Measurements from ENCODE around the gene NR3C2.

Gene NR3C2

GRCh38 chr4:148081745-148082144 lies 360.5 kb downstream of the NR3C2 start:
- Histone ChIP-seq H3K9ac (ENCODE audit: low read length in 5 of 5) (no peak overlapping the region), H3K4me3 (ENCODE audit: low read depth in 1 of 5, low read length in 5 of 5) (no peak overlapping the region), H3K27me3 (ENCODE audit: control insufficient read depth in 5 of 5, insufficient read depth in 4 of 5, low read length in 5 of 5) (no peaks in the 10 kb centered on the region), H3K27ac (ENCODE audit: low read depth, low read length) (no peak overlapping the region), H3K4me1 (ENCODE audit: control insufficient read depth in 5 of 5, insufficient read depth in 5 of 5, low read length in 5 of 5) (peaks cover 0 to 9% (median 0%) of the 10 kb centered on the region in 5 donors), H3K36me3 (ENCODE audit: control insufficient read depth in 5 of 5, insufficient read depth in 5 of 5, low read length in 5 of 5) (peaks cover 6 to 46% (median 30%) of the 10 kb centered on the region in 5 donors), H3K9me3 (ENCODE audit: control insufficient read depth in 5 of 5, low read length in 5 of 5) (peaks cover 0 to 6% (median 5%) of the 10 kb centered on the region in 5 donors)

DNA sequence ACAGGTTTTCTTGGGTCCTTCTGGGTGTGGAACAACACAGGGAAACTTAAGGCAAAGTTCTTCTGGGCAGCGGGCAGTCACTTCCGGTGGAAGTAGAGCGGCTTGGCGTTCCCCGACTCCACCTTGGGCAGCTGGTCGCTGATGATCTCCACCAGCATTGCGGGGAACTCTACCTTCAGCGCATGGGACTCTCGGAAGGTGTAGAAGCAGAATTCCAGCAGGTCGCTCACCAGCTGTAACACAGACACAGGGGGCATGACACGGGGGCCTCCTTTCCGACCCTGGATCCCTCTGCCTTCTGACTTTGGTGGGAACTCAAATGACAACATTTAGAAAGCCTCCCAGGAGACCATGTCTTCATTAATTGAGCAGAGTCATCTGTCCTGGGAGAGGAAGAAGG lies 360.9 kb downstream of the NR3C2 start:
- H3K27ac ChIP-seq (ENCODE audit: low read depth, low read length), result no peak overlapping the region
- H3K9ac ChIP-seq (ENCODE audit: low read length in 5 of 5), result no peak overlapping the region
- peaks cover 0 to 9% (median 0%) of the 10 kb centered on the region in 5 donors for H3K4me1 ChIP-seq (ENCODE audit: control insufficient read depth in 5 of 5, insufficient read depth in 5 of 5, low read length in 5 of 5)
- no peaks in the 10 kb centered on the region for H3K27me3 ChIP-seq (ENCODE audit: control insufficient read depth in 5 of 5, insufficient read depth in 4 of 5, low read length in 5 of 5)
- no peak overlapping the region for H3K4me3 ChIP-seq (ENCODE audit: low read depth in 1 of 5, low read length in 5 of 5)
- peaks cover 6 to 51% (median 34%) of the 10 kb centered on the region in 5 donors for H3K36me3 ChIP-seq (ENCODE audit: control insufficient read depth in 5 of 5, insufficient read depth in 5 of 5, low read length in 5 of 5)
- peaks cover 0 to 10% (median 6%) of the 10 kb centered on the region in 5 donors for H3K9me3 ChIP-seq (ENCODE audit: control insufficient read depth in 5 of 5, low read length in 5 of 5)

DNA sequence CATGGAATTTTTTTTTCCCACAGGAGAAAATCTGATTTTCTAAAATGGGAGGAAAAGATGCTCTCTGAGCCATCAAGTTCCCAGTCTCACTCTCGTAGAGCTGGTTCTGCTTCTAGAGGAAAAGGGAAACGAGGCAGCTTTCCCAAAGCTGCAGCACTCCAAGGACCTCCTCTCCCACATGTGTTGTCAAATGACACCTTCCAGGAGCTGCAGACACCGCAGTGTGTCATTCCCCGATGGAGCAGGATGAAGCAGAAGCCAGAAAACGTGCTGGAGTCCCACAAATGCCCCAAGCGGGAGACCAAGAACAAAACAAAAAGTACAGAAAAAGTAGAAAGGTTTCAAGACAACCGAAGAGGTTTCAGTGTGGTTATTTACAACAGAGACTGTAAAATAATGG lies 362.3 kb downstream of the NR3C2 start:
- Histone ChIP-seq H3K4me3 (ENCODE audit: low read depth in 1 of 5, low read length in 5 of 5) (no peak overlapping the region), H3K27ac (ENCODE audit: low read depth, low read length) (no peak overlapping the region), H3K36me3 (ENCODE audit: control insufficient read depth in 5 of 5, insufficient read depth in 5 of 5, low read length in 5 of 5) (peaks cover 12 to 64% (median 45%) of the 10 kb centered on the region in 5 donors)

GRCh38 chr4:148078061-148078460 lies 364.2 kb downstream of the NR3C2 start:
- H3K9me3 ChIP-seq (ENCODE audit: control insufficient read depth in 5 of 5, low read length in 5 of 5), result peaks cover 0 to 29% (median 25%) of the 10 kb centered on the region in 5 donors
- no peak overlapping the region for H3K4me3 ChIP-seq (ENCODE audit: low read depth in 1 of 5, low read length in 5 of 5)
- peaks cover 0 to 9% (median 0%) of the 10 kb centered on the region in 5 donors for H3K4me1 ChIP-seq (ENCODE audit: control insufficient read depth in 5 of 5, insufficient read depth in 5 of 5, low read length in 5 of 5)
- H3K36me3 ChIP-seq (ENCODE audit: control insufficient read depth in 5 of 5, insufficient read depth in 5 of 5, low read length in 5 of 5), result peaks cover 12 to 79% (median 64%) of the 10 kb centered on the region in 5 donors
- H3K27ac ChIP-seq (ENCODE audit: low read depth, low read length), result no peak overlapping the region
- no peak overlapping the region for H3K9ac ChIP-seq (ENCODE audit: low read length in 5 of 5)
- no peaks in the 10 kb centered on the region for H3K27me3 ChIP-seq (ENCODE audit: control insufficient read depth in 5 of 5, insufficient read depth in 4 of 5, low read length in 5 of 5)

More for the DNA sequence above, 362.3 kb downstream of the NR3C2 start:
- H3K27me3 ChIP-seq (ENCODE audit: control insufficient read depth in 5 of 5, insufficient read depth in 4 of 5, low read length in 5 of 5), result no peaks in the 10 kb centered on the region
- peaks cover 0 to 9% (median 0%) of the 10 kb centered on the region in 5 donors for H3K4me1 ChIP-seq (ENCODE audit: control insufficient read depth in 5 of 5, insufficient read depth in 5 of 5, low read length in 5 of 5)
- H3K9me3 ChIP-seq (ENCODE audit: control insufficient read depth in 5 of 5, low read length in 5 of 5), result peaks cover 0 to 22% (median 17%) of the 10 kb centered on the region in 5 donors
- H3K9ac ChIP-seq (ENCODE audit: low read length in 5 of 5), result no peak overlapping the region

- Histone ChIP-seq H3K9ac (ENCODE audit: low read length in 5 of 5) (no peak overlapping the region), H3K36me3 (ENCODE audit: control insufficient read depth in 5 of 5, insufficient read depth in 5 of 5, low read length in 5 of 5) (peaks cover 12 to 81% (median 68%) of the 10 kb centered on the region in 5 donors), H3K4me1 (ENCODE audit: control insufficient read depth in 5 of 5, insufficient read depth in 5 of 5, low read length in 5 of 5) (peaks cover 0 to 9% (median 0%) of the 10 kb centered on the region in 5 donors), H3K9me3 (ENCODE audit: control insufficient read depth in 5 of 5, low read length in 5 of 5) (peaks cover 0 to 29% (median 25%) of the 10 kb centered on the region in 5 donors), H3K27ac (ENCODE audit: low read depth, low read length) (no peak overlapping the region), H3K27me3 (ENCODE audit: control insufficient read depth in 5 of 5, insufficient read depth in 4 of 5, low read length in 5 of 5) (no peaks in the 10 kb centered on the region), H3K4me3 (ENCODE audit: low read depth in 1 of 5, low read length in 5 of 5) (no peak overlapping the region)
These were observed 364.6 kb downstream of the NR3C2 start for GRCh38 chr4:148077581-148077980.

- peaks cover 12 to 82% (median 73%) of the 10 kb centered on the region in 5 donors for H3K36me3 ChIP-seq (ENCODE audit: control insufficient read depth in 5 of 5, insufficient read depth in 5 of 5, low read length in 5 of 5)
- no peak overlapping the region for H3K9ac ChIP-seq (ENCODE audit: low read length in 5 of 5)
- H3K4me1 ChIP-seq (ENCODE audit: control insufficient read depth in 5 of 5, insufficient read depth in 5 of 5, low read length in 5 of 5), result peaks cover 0 to 9% (median 0%) of the 10 kb centered on the region in 5 donors
- H3K27ac ChIP-seq (ENCODE audit: low read depth, low read length), result no peak overlapping the region
- peaks cover 0 to 29% (median 25%) of the 10 kb centered on the region in 5 donors for H3K9me3 ChIP-seq (ENCODE audit: control insufficient read depth in 5 of 5, low read length in 5 of 5)
- no peaks in the 10 kb centered on the region for H3K27me3 ChIP-seq (ENCODE audit: control insufficient read depth in 5 of 5, insufficient read depth in 4 of 5, low read length in 5 of 5)
- H3K4me3 ChIP-seq (ENCODE audit: low read depth in 1 of 5, low read length in 5 of 5), result no peak overlapping the region
These were observed 365.2 kb downstream of the NR3C2 start for GRCh38 chr4:148076964-148077363.

DNA sequence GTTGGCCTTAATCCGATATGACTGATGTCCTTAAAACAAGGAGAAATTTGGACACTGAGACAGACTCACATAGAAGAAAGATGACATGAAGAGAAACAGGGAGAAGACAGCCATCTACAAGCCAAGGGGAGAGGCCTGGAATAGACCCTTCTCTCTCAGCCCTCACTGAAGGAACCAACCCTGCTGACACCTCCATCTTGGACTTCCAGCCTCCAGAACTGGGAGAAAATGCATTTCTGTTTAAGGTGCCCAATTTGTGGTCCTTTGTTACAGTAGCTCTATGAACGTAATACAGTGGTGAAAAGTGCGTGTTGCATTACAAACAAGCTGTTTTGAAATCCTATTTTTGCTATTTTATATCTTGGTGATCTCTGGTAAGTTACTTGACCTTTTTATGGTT lies 366.8 kb downstream of the NR3C2 start:
- Histone ChIP-seq H3K4me3 (ENCODE audit: low read depth in 1 of 5, low read length in 5 of 5) (no peak overlapping the region), H3K9me3 (ENCODE audit: control insufficient read depth in 5 of 5, low read length in 5 of 5) (peaks cover 0 to 29% (median 25%) of the 10 kb centered on the region in 5 donors), H3K27me3 (ENCODE audit: control insufficient read depth in 5 of 5, insufficient read depth in 4 of 5, low read length in 5 of 5) (no peaks in the 10 kb centered on the region), H3K36me3 (ENCODE audit: control insufficient read depth in 5 of 5, insufficient read depth in 5 of 5, low read length in 5 of 5) (peaks cover 9 to 70% (median 63%) of the 10 kb centered on the region in 5 donors), H3K4me1 (ENCODE audit: control insufficient read depth in 5 of 5, insufficient read depth in 5 of 5, low read length in 5 of 5) (peaks cover 0 to 9% (median 0%) of the 10 kb centered on the region in 5 donors), H3K27ac (ENCODE audit: low read depth, low read length) (no peak overlapping the region), H3K9ac (ENCODE audit: low read length in 5 of 5) (no peak overlapping the region)

- Histone ChIP-seq H3K27ac (ENCODE audit: low read depth, low read length) (no peak overlapping the region), H3K4me1 (ENCODE audit: control insufficient read depth in 5 of 5, insufficient read depth in 5 of 5, low read length in 5 of 5) (peaks cover 0 to 9% (median 4%) of the 10 kb centered on the region in 5 donors), H3K27me3 (ENCODE audit: control insufficient read depth in 5 of 5, insufficient read depth in 4 of 5, low read length in 5 of 5) (no peaks in the 10 kb centered on the region), H3K36me3 (ENCODE audit: control insufficient read depth in 5 of 5, insufficient read depth in 5 of 5, low read length in 5 of 5) (peaks cover 6 to 66% (median 55%) of the 10 kb centered on the region in 5 donors), H3K9me3 (ENCODE audit: control insufficient read depth in 5 of 5, low read length in 5 of 5) (peaks cover 0 to 29% (median 25%) of the 10 kb centered on the region in 5 donors), H3K4me3 (ENCODE audit: low read depth in 1 of 5, low read length in 5 of 5) (peak overlapping the region in 1 of 5 donors; percentile 4), H3K9ac (ENCODE audit: low read length in 5 of 5) (no peak overlapping the region)
These were observed 367.8 kb downstream of the NR3C2 start for GRCh38 chr4:148074462-148074861.

DNA sequence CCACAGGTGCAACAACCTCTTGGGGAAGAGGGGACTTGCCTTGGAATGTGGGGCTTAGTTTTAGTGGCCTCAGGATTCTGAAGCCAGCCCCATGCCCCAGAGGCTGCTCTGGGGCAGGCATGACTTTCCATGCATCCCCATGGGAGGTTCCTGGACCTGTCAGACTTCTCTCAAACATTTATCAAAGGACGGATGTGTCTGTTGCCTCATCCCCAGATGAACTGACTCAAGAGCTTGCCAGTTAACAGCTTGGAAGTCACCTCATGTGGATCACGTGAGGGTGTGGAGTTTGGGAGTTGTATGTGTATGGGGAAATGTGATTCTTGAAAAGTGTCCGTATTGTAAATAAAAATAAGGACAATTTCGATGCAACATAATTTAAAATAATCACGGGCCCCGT lies 368.9 kb downstream of the NR3C2 start:
- Histone ChIP-seq H3K27me3 (ENCODE audit: control insufficient read depth in 5 of 5, insufficient read depth in 4 of 5, low read length in 5 of 5) (no peaks in the 10 kb centered on the region), H3K36me3 (ENCODE audit: control insufficient read depth in 5 of 5, insufficient read depth in 5 of 5, low read length in 5 of 5) (peaks cover 6 to 62% (median 55%) of the 10 kb centered on the region in 5 donors), H3K9me3 (ENCODE audit: control insufficient read depth in 5 of 5, low read length in 5 of 5) (peaks cover 0 to 29% (median 25%) of the 10 kb centered on the region in 5 donors), H3K4me1 (ENCODE audit: control insufficient read depth in 5 of 5, insufficient read depth in 5 of 5, low read length in 5 of 5) (peaks cover 0 to 9% (median 4%) of the 10 kb centered on the region in 5 donors), H3K4me3 (ENCODE audit: low read depth in 1 of 5, low read length in 5 of 5) (no peak overlapping the region), H3K9ac (ENCODE audit: low read length in 5 of 5) (no peak overlapping the region), H3K27ac (ENCODE audit: low read depth, low read length) (no peak overlapping the region)

- Histone ChIP-seq H3K4me3 (ENCODE audit: low read depth in 1 of 5, low read length in 5 of 5) (no peak overlapping the region), H3K27ac (ENCODE audit: low read depth, low read length) (no peak overlapping the region), H3K9ac (ENCODE audit: low read length in 5 of 5) (no peak overlapping the region), H3K4me1 (ENCODE audit: control insufficient read depth in 5 of 5, insufficient read depth in 5 of 5, low read length in 5 of 5) (peaks cover 0 to 7% (median under 1%) of the 10 kb centered on the region in 5 donors), H3K36me3 (ENCODE audit: control insufficient read depth in 5 of 5, insufficient read depth in 5 of 5, low read length in 5 of 5) (peaks cover 6 to 64% (median 55%) of the 10 kb centered on the region in 5 donors), H3K9me3 (ENCODE audit: control insufficient read depth in 5 of 5, low read length in 5 of 5) (peaks cover 0 to 29% (median 25%) of the 10 kb centered on the region in 5 donors), H3K27me3 (ENCODE audit: control insufficient read depth in 5 of 5, insufficient read depth in 4 of 5, low read length in 5 of 5) (no peaks in the 10 kb centered on the region)
These were observed 369.4 kb downstream of the NR3C2 start for GRCh38 chr4:148072789-148073188.

All from subcutaneous abdominal adipose tissue (tissue), 5 donors.